HepG2 (cell line): Measurements from ENCODE around the gene PKLR. TPM values are rescaled to one million over a fixed set of nuclear protein-coding genes. Genes with fewer than 3 reads are reported as not detected.

Source experiments
- ATAC-seq: fragments of 200-7000 bp; cut with Tn5 transposase; 3 replicates; pipeline ENCODE4 v1.9.1; 2020; ENCODE audit warnings: mild to moderate bottlenecking, moderate library complexity
- BruUV-seq: library from RNA; stranded (reverse); fragments of 400-500 nt; replicated peaks from 2 replicates; lab custom pipeline; 2021; lab: Mats Ljungman, UMichigan
- CTCF ChIA-PET: fragments of 300-600 bp; formaldehyde crosslinking; extraction: SDS; loops from one replicate; lab custom pipeline; 2021; ENCODE audit warnings: low total read pairs, inconsistent platforms, low intra/inter-chr PET ratio; lab: Yijun Ruan, JAX
- POLR2A ChIA-PET: fragments of 350-600 bp; sonication (Branson Sonifier 250); formaldehyde crosslinking; loops from one replicate; lab custom pipeline; 2020; ENCODE audit warnings: antibody characterized with exemption, inconsistent platforms; lab: Yijun Ruan, JAX
- DNase-seq: peaks from one replicate; pipeline ENCODE4 v3.0.0-alpha.2; 2015; ENCODE audit warnings: low spot score
- FAIRE-seq: peaks from 3 replicates; lab custom pipeline; 2011; peaks lifted over from hg19 to GRCh38; lab: Jason Lieb, UNC
- H2AFZ ChIP-seq: one replicate; pipeline ENCODE4 v1.6.1; 2011; ENCODE audit warnings: low read length, inconsistent platforms
- H3K27ac ChIP-seq: fragments of 300-600 bp; 3 replicates; pipeline ENCODE4 v1.8.0; 2011; ENCODE audit warnings: mixed run types, mild to moderate bottlenecking, mixed read lengths, low read length, inconsistent platforms; ENCODE audit not compliant: insufficient read depth; ENCODE audit errors: extremely low read length
- H3K27me3 ChIP-seq, 2 experiments: fragments of 200-600 bp in 1 of 2; 2 replicates in 1 of 2; 3 replicates in 1 of 2; pipeline versions ENCODE4 v1.6.0 to v1.8.0; 2011; ENCODE audit warnings: low read length in 2 of 2, mild to moderate bottlenecking in 2 of 2, moderate library complexity in 2 of 2, inconsistent platforms in 1 of 2; ENCODE audit not compliant: insufficient read depth in 2 of 2, control insufficient read depth in 1 of 2
- H3K36me3 ChIP-seq, 2 experiments: fragments of 200-600 bp in 1 of 2; replicated peaks in 1 of 2; 2 replicates in 1 of 2; 3 replicates in 1 of 2; pipeline versions ENCODE4 v1.5.1 to v1.8.0; 2011; ENCODE audit warnings: low read length in 2 of 2, inconsistent platforms in 1 of 2; ENCODE audit not compliant: insufficient read depth in 2 of 2, control insufficient read depth in 1 of 2
- H3K4me1 ChIP-seq: 2 replicates; pipeline ENCODE4 v1.5.1; 2012; ENCODE audit warnings: low read length, inconsistent platforms; ENCODE audit not compliant: insufficient read depth
- H3K4me2 ChIP-seq: 2 replicates; pipeline ENCODE4 v1.6.0; 2011; ENCODE audit warnings: low read depth, low read length, inconsistent platforms
- H3K4me3 ChIP-seq, 3 experiments: fragments of 200-600 bp in 1 of 3; sonication (generic), shearing (Covaris generic) in 1 of 3; replicated peaks in 1 of 3; 2 replicates each; pipeline ENCODE4 v1.5.1; 2011 to 2016; ENCODE audit warnings: low read length in 3 of 3, inconsistent platforms in 2 of 3, low read depth in 2 of 3, mild to moderate bottlenecking in 2 of 3, control low read depth in 1 of 3, mixed read lengths in 1 of 3; ENCODE audit not compliant: insufficient read depth in 1 of 3
- H3K79me2 ChIP-seq: one replicate; pipeline ENCODE4 v1.6.1; 2011; ENCODE audit warnings: low read length, inconsistent platforms; ENCODE audit not compliant: insufficient read depth
- H3K9ac ChIP-seq: 2 replicates; pipeline ENCODE4 v1.6.0; 2011; ENCODE audit warnings: mild to moderate bottlenecking, low read depth, low read length, inconsistent platforms; ENCODE audit not compliant: insufficient read depth
- H3K9me3 ChIP-seq: 2 replicates; pipeline ENCODE4 v1.5.1; 2012; ENCODE audit warnings: mild to moderate bottlenecking, low read length
- H4K20me1 ChIP-seq: 2 replicates; pipeline ENCODE4 v1.6.0; 2011; ENCODE audit warnings: inconsistent platforms, mild to moderate bottlenecking, low read length, moderate library complexity; ENCODE audit not compliant: insufficient read depth
- CBX2 ChIP-seq, 2 experiments: fragments of 200-600 bp in 1 of 2; sonication (generic); formaldehyde crosslinking in 1 of 2; IDR thresholded peaks; 2 replicates each; pipeline versions ENCODE4 v1.7.0 to v1.8.1; 2018 to 2022; ENCODE audit warnings: low read depth in 2 of 2, low read length in 1 of 2, mild to moderate bottlenecking in 1 of 2, missing genetic modification reagents in 1 of 2
- CCAR2 ChIP-seq: fragments of 200-400 bp; formaldehyde crosslinking; optimal IDR thresholded peaks from 2 replicates; pipeline ENCODE3; 2018; ENCODE audit warnings: low read depth, mild to moderate bottlenecking, low read length, moderate library complexity
- ETS1 ChIP-seq: sonication (generic); formaldehyde crosslinking; IDR thresholded peaks from 2 replicates; pipeline ENCODE4 v1.4.0; 2020; ENCODE audit warnings: missing genetic modification reagents
- MEIS2 ChIP-seq: sonication (generic); formaldehyde crosslinking; IDR thresholded peaks from 2 replicates; pipeline ENCODE4 v1.9.0; 2021; ENCODE audit warnings: mild to moderate bottlenecking, missing genetic modification reagents
- NFIC ChIP-seq: IDR thresholded peaks from 2 replicates; pipeline ENCODE4 v1.6.1; 2012; ENCODE audit warnings: mild to moderate bottlenecking, low read length, inconsistent platforms
- NFYB ChIP-seq: sonication (generic); formaldehyde crosslinking; IDR thresholded peaks from 2 replicates; pipeline ENCODE4 v1.4.0; 2020; ENCODE audit warnings: missing genetic modification reagents
- PCBP1 ChIP-seq: fragments of 200-400 bp; formaldehyde crosslinking; IDR thresholded peaks from 2 replicates; pipeline ENCODE4 v1.6.1; 2017; ENCODE audit warnings: mild to moderate bottlenecking, low read depth, low read length, borderline replicate concordance
- POLR2A ChIP-seq, 2 experiments: IDR thresholded peaks; 2 replicates each; pipeline ENCODE4 v1.6.1; 2011; ENCODE audit warnings: low read depth in 2 of 2, low read length in 2 of 2, mild to moderate bottlenecking in 1 of 2, moderate library complexity in 1 of 2; ENCODE audit not compliant: insufficient read depth in 1 of 2
- POLR2G ChIP-seq: fragments of 200-400 bp; formaldehyde crosslinking; IDR thresholded peaks from 2 replicates; pipeline ENCODE4 v1.6.1; 2018; ENCODE audit warnings: mild to moderate bottlenecking, low read depth, low read length, moderate library complexity
- RBFOX2 ChIP-seq: fragments of 200-400 bp; formaldehyde crosslinking; IDR thresholded peaks from 2 replicates; pipeline ENCODE4 v1.6.1; 2017; ENCODE audit warnings: low read depth, mild to moderate bottlenecking, low read length
- RBM39 ChIP-seq: fragments of 200-400 bp; formaldehyde crosslinking; IDR thresholded peaks from one replicate; pipeline ENCODE4 v1.6.1; 2018; ENCODE audit warnings: antibody characterized with exemption, mild to moderate bottlenecking, low read depth, low read length; ENCODE audit not compliant: poor library complexity, severe bottlenecking
- SALL1 ChIP-seq: sonication (generic); formaldehyde crosslinking; IDR thresholded peaks from 2 replicates; pipeline ENCODE4 v1.8.0; 2022; ENCODE audit warnings: mild to moderate bottlenecking, missing genetic modification reagents
- SKI ChIP-seq: fragments of 450-650 bp; IDR thresholded peaks from one replicate; pipeline ENCODE4 v1.6.1; 2018; ENCODE audit warnings: mild to moderate bottlenecking; ENCODE audit not compliant: partially characterized antibody
- TBP ChIP-seq: sonication (generic); formaldehyde crosslinking; IDR thresholded peaks from 2 replicates; pipeline ENCODE4 v1.5.0; 2020; ENCODE audit warnings: missing genetic modification reagents
- TFDP2 ChIP-seq: sonication (generic); formaldehyde crosslinking; IDR thresholded peaks from 2 replicates; pipeline ENCODE4 v1.4.0; 2020; ENCODE audit warnings: missing genetic modification reagents
- XRCC5 ChIP-seq: fragments of 200-400 bp; formaldehyde crosslinking; optimal IDR thresholded peaks from 2 replicates; pipeline ENCODE3; 2017; ENCODE audit warnings: mild to moderate bottlenecking, low read length
- YY1 ChIP-seq: IDR thresholded peaks from 2 replicates; pipeline ENCODE4 v1.6.1; 2011; ENCODE audit warnings: low read length, low read depth, moderate library complexity, mild to moderate bottlenecking; ENCODE audit not compliant: insufficient read depth, insufficient replicate concordance
- ZBTB33 ChIP-seq: sonication (generic); formaldehyde crosslinking; IDR thresholded peaks from 2 replicates; pipeline ENCODE4 v1.4.0; 2020; ENCODE audit warnings: missing genetic modification reagents
- ZNF569 ChIP-seq: sonication (generic); formaldehyde crosslinking; IDR thresholded peaks from 2 replicates; pipeline ENCODE4 v1.5.0; 2020; ENCODE audit warnings: mild to moderate bottlenecking, missing genetic modification reagents, moderate library complexity, borderline replicate concordance
- ZSCAN12 ChIP-seq: sonication (generic); formaldehyde crosslinking; IDR thresholded peaks from 2 replicates; pipeline ENCODE4 v1.9.0; 2021; ENCODE audit warnings: mild to moderate bottlenecking, missing genetic modification reagents
- WGBS: methylation state at CpG from one replicate; pipeline ENCODE4 v1.1.6; 2017; ENCODE audit warnings: low lambda C conversion rate; 5-methylcytosine and 5-hydroxymethylcytosine counted together
- in situ Hi-C: cut with HindIII; loops from 2 replicates; pipeline ENCODE4 v1.10.0; 2017; ENCODE audit warnings: low pct_unique_long_range_greater_than_20kb; ENCODE audit not compliant: extremely low pct_ligation_motif_present
- intact Hi-C: fragments of 100-400 bp; cut with micrococcal nuclease; formaldehyde crosslinking; loops from one replicate; pipeline ENCODE4 v1.10.0; 2022; ENCODE audit not compliant: unreplicated experiment
- polyA plus RNA-seq, 8 experiments: library from polyadenylated mRNA; depleted of rRNA in 3 of 8; stranded (reverse) in 7 of 8; unstranded in 1 of 8; fragments of >200 nt; fragmentation: Illumina TruSeq in 4 of 8; extraction: Trizol in 4 of 8; gene quantifications; 2 replicates each; pipeline versions ENCODE4 v1.2.1 to v1.2.3, GENCODE V29; 2011 to 2016; ENCODE audit warnings: low read depth in 4 of 8, missing spikeins in 1 of 8, mixed read lengths in 1 of 8; ENCODE audit not compliant: insufficient read depth in 1 of 8
- total RNA-seq, 5 experiments: library from RNA; depleted of rRNA; stranded (reverse); fragments of >200 nt; fragmentation: Illumina TruSeq; extraction: Trizol; gene quantifications; 2 replicates each; pipeline ENCODE4 v1.2.3, GENCODE V29; 2016; ENCODE audit warnings: low read depth in 1 of 5

Gene PKLR
- total and polyA plus RNA-seq, 2 of the 13 experiments (the other 11 are each of a cell fraction or from before 2014, with no cell fraction given) = 10.3 to 29.3 TPM

GRCh38 chr1:155244368-155245162, 56.7 kb downstream of the PKLR start:
- Histone ChIP-seq H3K36me3 (peaks cover 1 to 9% of the 10 kb centered on the region in 2 experiments; a peak in 2 of 5 replicates), H3K9ac (no peak overlapping the region), H3K4me1 (peaks cover 15% of the 10 kb centered on the region), H4K20me1 (no peaks in the 10 kb centered on the region), H3K27ac (no peak overlapping the region), H2AFZ (no peak overlapping the region)
- POLR2A ChIA-PET = no interaction called here
- ATAC-seq = no peak
- peak; percentile 25; the same call in 1 of the 2 replicates for TF ChIP-seq SALL1 (CRISPR knock-in tag)
- TF ChIP-seq XRCC5 = peak; percentile 95
- TF ChIP-seq TBP (CRISPR knock-in tag) = no peak
- peak; percentile 43; the same call in 1 of the 2 replicates for TF ChIP-seq POLR2G
- TF ChIP-seq RBM39 = peak; percentile 60
- peak; percentile 8 for TF ChIP-seq YY1
- TF ChIP-seq TFDP2 (CRISPR knock-in tag) = 0 out of 2 replicates have a peak, but pooled peaks have one; percentile 31
- TF ChIP-seq ZBTB33 = peak; percentile 26; the same call in 1 of the 2 replicates
- TF ChIP-seq ZNF569 (CRISPR knock-in tag) = no peak
- peak; percentile 46; the same call in 1 of the 2 replicates for TF ChIP-seq RBFOX2
- peak; percentile 100 for TF ChIP-seq PCBP1
- no peak for TF ChIP-seq CBX2 (IDR thresholded peaks at IDR 0.05; ENCODE audit: low read depth, low read length)
- TF ChIP-seq CBX2 (CRISPR knock-in tag; IDR thresholded peaks at IDR 0.05; ENCODE audit: low read depth) = no peak
- no peak for TF ChIP-seq SKI
- TF ChIP-seq NFIC = no peak
- TF ChIP-seq CCAR2 = peak; percentile 82
- no peak for TF ChIP-seq ZSCAN12 (CRISPR knock-in tag)
- TF ChIP-seq POLR2A (IDR thresholded peaks at IDR 0.05; ENCODE audit: insufficient read depth in 1 of 2, low read depth in 2 of 2, low read length in 2 of 2) = no peak
- TF ChIP-seq NFYB (CRISPR knock-in tag) = peak; percentile 17; the same call in 1 of the 2 replicates
- no peak for TF ChIP-seq MEIS2 (CRISPR knock-in tag)
- no peak for TF ChIP-seq ETS1 (CRISPR knock-in tag)
- TF ChIP-seq, all 625 proteins: peak for 11
- in situ Hi-C loops = loop anchor here (10.0 kb wide), 1 partner anchor 350 kb away; no protein-coding TSS in a partner anchor
- Histone ChIP-seq H3K79me2 (no peaks in the 10 kb centered on the region), H3K9me3 (no peaks in the 10 kb centered on the region), H3K4me3 (no peak overlapping the region; a peak in 1 of 6 replicates), H3K4me2 (peak overlapping the region; percentile 16; the same call in 1 of the 2 replicates), H3K27me3 (no peaks in the 10 kb centered on the region)
- no TSS peak for BruUV-seq
- CTCF ChIA-PET = interaction anchor here (0.9 kb wide), 1 partner anchor 80 kb away, joined by 3 read pairs; no protein-coding TSS in a partner anchor
- intact Hi-C loops = no loop called here
- WGBS = 78% methylated on average over 48 of the region's 53 CpGs
- DNase-seq (no peak), FAIRE-seq (no peak)
